ENCODE results near the gene SHBG. TPM values are rescaled to one million over a fixed set of nuclear protein-coding genes. Genes with fewer than 3 reads are reported as not detected.

SHBG gene
- total RNA-seq, 2 experiments from 2014 or later, result 0.25 to 0.30 TPM

GRCh38 chr17:7647018-7647417, 17.1 kb downstream of the SHBG start:
- intact Hi-C loops (cut with DNase I, micrococcal nuclease), result no loop called here
- H3K4me3 Mint-ChIP-seq, result no peak overlapping the region
- H3K9me3 Mint-ChIP-seq (ENCODE audit: low read depth), result no peaks in the 10 kb centered on the region
- H3K27me3 Mint-ChIP-seq, result peaks cover 29% of the 10 kb centered on the region
- POLR2A ChIA-PET, result no interaction called here
- H3K36me3 Mint-ChIP-seq (ENCODE audit: low read depth), result no peaks in the 10 kb centered on the region
- no peak overlapping the region for H3K27ac Mint-ChIP-seq
- no peak for DNase-seq
- CTCF ChIA-PET, result interaction anchor here (0.6 to 1.6 kb wide), 3 partner anchors 15 to 43 kb away, joined by 3 to 5 read pairs (median 4); no protein-coding TSS in a partner anchor
- H3K4me1 Mint-ChIP-seq, result peaks cover 25% of the 10 kb centered on the region
- no peak for ATAC-seq

- CTCF ChIA-PET, result interaction anchor here (0.6 to 1.3 kb wide), 6 partner anchors 16 to 55 kb away, joined by 3 to 9 read pairs (median 3); partner anchors contain the start of gene TP53
- no peak within 1 kb of the TSS for H3K27ac Mint-ChIP-seq
- H3K9me3 Mint-ChIP-seq (ENCODE audit: low read depth), result no peaks in the 10 kb centered on the region
- peak; percentile 92 for ATAC-seq
- intact Hi-C loops (cut with DNase I, micrococcal nuclease), result loop anchor here in 1 of 2 experiments (1.0 kb wide), 1 partner anchor 23 kb away; the partner anchor contains the start of gene SAT2
- POLR2A ChIA-PET, result interaction anchor here (0.5 to 1.8 kb wide), 6 partner anchors 9 to 80 kb away, joined by 4 to 8 read pairs (median 6); partner anchors contain the start of genes FXR2 and TP53
- H3K4me3 Mint-ChIP-seq, result peak within 1 kb of the TSS; percentile 62
- DNase-seq, result peak; percentile 82
- peaks cover 42% of the 10 kb centered on the region for H3K27me3 Mint-ChIP-seq
- H3K36me3 Mint-ChIP-seq (ENCODE audit: low read depth), result no peaks in the 10 kb centered on the region
- peaks cover 17% of the 10 kb centered on the region for H3K4me1 Mint-ChIP-seq
Measured at GRCh38 chr17:7650509-7651096, 20.7 kb downstream of the SHBG start, which contains the start of gene ATP1B2. TSS of gene ATP1B2 (plus strand) at chr17:7650926. CDS start at chr17:7651519, 593 bp downstream.

GRCh38 chr17:7651097-7651664, 21.2 kb downstream of the SHBG start:
- H3K4me3 Mint-ChIP-seq, result peak overlapping the region; percentile 56
- intact Hi-C loops (cut with DNase I, micrococcal nuclease), result no loop called here
- CTCF ChIA-PET, result interaction anchor here (0.6 to 1.3 kb wide), 5 partner anchors 17 to 339 kb away, joined by 3 to 9 read pairs (median 3); partner anchors contain the start of gene TP53
- DNase-seq (no peak), ATAC-seq (no peak)
- H3K27me3 Mint-ChIP-seq, result peaks cover 40% of the 10 kb centered on the region
- H3K9me3 Mint-ChIP-seq (ENCODE audit: low read depth), result no peaks in the 10 kb centered on the region
- peaks cover 17% of the 10 kb centered on the region for H3K4me1 Mint-ChIP-seq
- POLR2A ChIA-PET, result interaction anchor here (0.5 to 1.8 kb wide), 5 partner anchors 35 to 79 kb away, joined by 4 to 8 read pairs (median 7); partner anchors contain the start of genes FXR2 and TP53
- H3K27ac Mint-ChIP-seq, result no peak overlapping the region
- no peaks in the 10 kb centered on the region for H3K36me3 Mint-ChIP-seq (ENCODE audit: low read depth)

GRCh38 chr17:7651665-7652387, 21.9 kb downstream of the SHBG start:
- H3K4me3 Mint-ChIP-seq, result no peak overlapping the region
- ATAC-seq, result no peak
- ChIA-PET POLR2A (interaction anchor here (0.7 to 1.8 kb wide), 3 partner anchors 35 to 66 kb away, joined by 4 to 8 read pairs (median 8); partner anchors contain the start of genes FXR2 and TP53), CTCF (interaction anchor here (0.8 to 1.3 kb wide), 3 partner anchors 19 to 339 kb away, joined by 3 to 9 read pairs (median 3); partner anchors contain the start of gene TP53)
- no peak for DNase-seq
- peaks cover 17% of the 10 kb centered on the region for H3K4me1 Mint-ChIP-seq
- no peaks in the 10 kb centered on the region for H3K9me3 Mint-ChIP-seq (ENCODE audit: low read depth)
- H3K27ac Mint-ChIP-seq, result no peak overlapping the region
- intact Hi-C loops (cut with DNase I, micrococcal nuclease), result no loop called here
- no peaks in the 10 kb centered on the region for H3K36me3 Mint-ChIP-seq (ENCODE audit: low read depth)
- H3K27me3 Mint-ChIP-seq, result peaks cover 35% of the 10 kb centered on the region

- DNase-seq (no peak), ATAC-seq (no peak)
- Mint-ChIP-seq H3K27ac (no peak overlapping the region), H3K9me3 (ENCODE audit: low read depth) (no peaks in the 10 kb centered on the region), H3K4me1 (peaks cover 17% of the 10 kb centered on the region), H3K36me3 (ENCODE audit: low read depth) (no peaks in the 10 kb centered on the region), H3K27me3 (peaks cover 35% of the 10 kb centered on the region), H3K4me3 (no peak overlapping the region)
- ChIA-PET POLR2A (no interaction called here), CTCF (no interaction called here)
- intact Hi-C loops (cut with DNase I, micrococcal nuclease), result no loop called here
Measured at GRCh38 chr17:7652388-7653356, 22.7 kb downstream of the SHBG start.

GRCh38 chr17:7654832-7655540, 25.1 kb downstream of the SHBG start:
- intact Hi-C loops (cut with DNase I, micrococcal nuclease), result no loop called here
- no peak for ATAC-seq
- no peaks in the 10 kb centered on the region for H3K36me3 Mint-ChIP-seq (ENCODE audit: low read depth)
- H3K9me3 Mint-ChIP-seq (ENCODE audit: low read depth), result no peaks in the 10 kb centered on the region
- H3K4me1 Mint-ChIP-seq, result peaks cover 14% of the 10 kb centered on the region
- H3K27ac Mint-ChIP-seq, result no peak overlapping the region
- H3K4me3 Mint-ChIP-seq, result no peak overlapping the region
- POLR2A ChIA-PET, result no interaction called here
- DNase-seq, result no peak
- CTCF ChIA-PET, result interaction anchor here (0.6 to 1.3 kb wide), 4 partner anchors 12 to 375 kb away, joined by 3 to 4 read pairs (median 3); no protein-coding TSS in a partner anchor
- H3K27me3 Mint-ChIP-seq, result peaks cover 27% of the 10 kb centered on the region

GRCh38 chr17:7655541-7655840, 25.6 kb downstream of the SHBG start:
- Mint-ChIP-seq H3K9me3 (ENCODE audit: low read depth) (no peaks in the 10 kb centered on the region), H3K27me3 (peaks cover 22% of the 10 kb centered on the region), H3K4me3 (no peak overlapping the region), H3K36me3 (ENCODE audit: low read depth) (no peaks in the 10 kb centered on the region), H3K27ac (no peak overlapping the region), H3K4me1 (peaks cover 9% of the 10 kb centered on the region)
- ChIA-PET CTCF (interaction anchor here (0.6 to 0.8 kb wide), 2 partner anchors 23 to 375 kb away, joined by 3 read pairs; no protein-coding TSS in a partner anchor), POLR2A (no interaction called here)
- DNase-seq, result no peak
- no peak for ATAC-seq
- intact Hi-C loops (cut with DNase I, micrococcal nuclease), result no loop called here

- ChIA-PET POLR2A (interaction anchor here (0.6 kb wide), 1 partner anchor 611 kb away, joined by 4 read pairs; no protein-coding TSS in a partner anchor), CTCF (no interaction called here)
- no peaks in the 10 kb centered on the region for H3K9me3 Mint-ChIP-seq (ENCODE audit: low read depth)
- peaks cover 12% of the 10 kb centered on the region for H3K27me3 Mint-ChIP-seq
- no peaks in the 10 kb centered on the region for H3K36me3 Mint-ChIP-seq (ENCODE audit: low read depth)
- intact Hi-C loops (cut with DNase I, micrococcal nuclease), result no loop called here
- no peak overlapping the region for H3K27ac Mint-ChIP-seq
- ATAC-seq (no peak), DNase-seq (no peak)
- H3K4me1 Mint-ChIP-seq, result no peaks in the 10 kb centered on the region
- no peak overlapping the region for H3K4me3 Mint-ChIP-seq
Measured at GRCh38 chr17:7656958-7657609, 27.1 kb downstream of the SHBG start.

- ChIA-PET POLR2A (interaction anchor here (0.5 to 0.7 kb wide), 2 partner anchors 40 to 181 kb away, joined by 3 to 4 read pairs; no protein-coding TSS in a partner anchor), CTCF (interaction anchor here (0.5 kb wide), 1 partner anchor 388 kb away, joined by 3 read pairs; no protein-coding TSS in a partner anchor)
- ATAC-seq (no peak), DNase-seq (no peak)
- Mint-ChIP-seq H3K4me1 (no peaks in the 10 kb centered on the region), H3K36me3 (ENCODE audit: low read depth) (peaks cover 13% of the 10 kb centered on the region), H3K27ac (no peak overlapping the region), H3K4me3 (no peak overlapping the region), H3K9me3 (ENCODE audit: low read depth) (no peaks in the 10 kb centered on the region), H3K27me3 (no peaks in the 10 kb centered on the region)
- intact Hi-C loops (cut with DNase I, micrococcal nuclease), result no loop called here
Measured at GRCh38 chr17:7667656-7668406, 37.9 kb downstream of the SHBG start.

All from activated CD4-positive, alpha-beta T cell treated with anti-CD3 and anti-CD28 coated beads for 36 hours (primary cell).